ENCODE measurements around the gene ZNF280C.
"Not testable (repeated sequence)": the region's sequence is repeated elsewhere in the genome, so short reads cannot be mapped to it uniquely, and the experiment has no call there.

Gene ZNF280C

DNA sequence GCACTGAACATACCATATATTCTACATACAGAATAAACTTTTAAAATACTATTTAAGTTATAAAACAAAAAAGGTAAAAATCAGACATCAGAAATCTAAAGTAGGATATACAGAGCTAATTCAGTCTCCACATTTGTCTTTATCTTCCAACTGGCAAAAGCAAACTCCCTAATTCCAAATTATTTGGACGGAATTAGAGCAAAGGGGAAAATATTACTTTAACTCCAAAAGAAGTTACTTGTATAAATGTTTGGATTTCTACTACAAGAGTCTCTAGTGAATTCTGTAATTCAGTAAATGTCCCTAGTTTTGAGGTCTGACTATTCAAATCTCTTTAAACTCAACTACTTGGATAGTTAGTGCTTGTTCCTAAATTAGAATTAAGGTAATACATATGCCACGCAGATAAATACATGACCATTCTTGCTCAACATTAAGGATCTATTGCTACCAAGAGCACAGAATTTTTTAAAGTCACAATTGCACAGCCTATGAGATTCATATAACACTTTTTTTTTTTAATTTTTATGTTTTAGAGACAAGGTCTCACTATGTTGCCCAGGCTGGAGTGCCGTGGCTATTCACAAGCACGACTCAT is 7.3 kb downstream of the ZNF280C start:
- FAIRE-seq = no peak
- TF ChIP-seq CTCF (IDR thresholded peaks at IDR 0.05; ENCODE audit: insufficient read depth, missing control alignments) = no peak
- no peak for DNase-seq (ENCODE audit: insufficient read length, low spot score)

DNA sequence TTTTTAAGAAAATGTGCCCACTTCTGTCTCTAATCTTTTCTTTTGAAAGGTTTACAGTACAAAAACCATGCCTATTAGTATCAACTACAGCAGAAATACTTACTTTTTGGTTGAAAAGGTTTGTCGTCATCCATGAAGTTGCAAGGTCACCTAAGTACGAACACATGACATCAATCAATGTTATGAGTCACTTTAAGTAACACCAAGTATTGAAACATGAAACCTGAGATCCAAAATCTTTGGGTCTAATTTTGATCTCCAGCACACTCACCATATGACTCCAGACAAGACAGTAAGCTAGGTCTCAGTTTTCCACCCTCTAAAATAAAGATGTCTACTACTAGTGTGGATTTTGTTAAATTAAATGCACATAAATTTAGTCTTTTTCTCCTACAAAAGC is 8.4 kb downstream of the ZNF280C start:
- no peak for FAIRE-seq
- no peak for DNase-seq (ENCODE audit: insufficient read length, low spot score)

DNA sequence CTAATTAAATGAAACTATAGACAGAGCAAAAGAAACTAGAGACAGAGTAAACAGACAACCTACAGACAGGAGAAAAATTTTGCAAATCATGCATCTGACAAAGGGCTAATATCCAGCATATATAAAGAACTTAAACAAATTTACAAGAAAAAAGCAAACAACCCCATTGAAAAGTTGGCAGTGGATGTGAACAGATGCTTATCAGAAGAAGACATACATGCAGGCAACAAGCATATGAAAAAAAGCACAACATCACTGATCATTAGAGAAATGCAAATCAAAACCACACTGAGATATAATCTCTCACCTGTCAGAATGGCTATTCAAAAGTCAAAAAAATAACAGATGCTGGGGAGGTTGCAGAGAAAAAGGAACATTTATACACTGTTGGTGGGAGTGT is 14.8 kb downstream of the ZNF280C start:
- FAIRE-seq (no peak), DNase-seq (ENCODE audit: insufficient read length, low spot score) (no peak)
- no peak for TF ChIP-seq CTCF (IDR thresholded peaks at IDR 0.05; ENCODE audit: insufficient read depth, missing control alignments)

More for the DNA sequence above, 8.4 kb downstream of the ZNF280C start:
- no peak for TF ChIP-seq CTCF (IDR thresholded peaks at IDR 0.05; ENCODE audit: insufficient read depth, missing control alignments)

- no peak for TF ChIP-seq CTCF (IDR thresholded peaks at IDR 0.05; ENCODE audit: insufficient read depth, missing control alignments)
- FAIRE-seq (no peak), DNase-seq (ENCODE audit: insufficient read length, low spot score) (no peak)
Measured at GRCh38 chrX:130251671-130252070, 17.0 kb downstream of the ZNF280C start.

GRCh38 chrX:130247996-130248395 is 20.7 kb downstream of the ZNF280C start:
- FAIRE-seq = no peak

DNA sequence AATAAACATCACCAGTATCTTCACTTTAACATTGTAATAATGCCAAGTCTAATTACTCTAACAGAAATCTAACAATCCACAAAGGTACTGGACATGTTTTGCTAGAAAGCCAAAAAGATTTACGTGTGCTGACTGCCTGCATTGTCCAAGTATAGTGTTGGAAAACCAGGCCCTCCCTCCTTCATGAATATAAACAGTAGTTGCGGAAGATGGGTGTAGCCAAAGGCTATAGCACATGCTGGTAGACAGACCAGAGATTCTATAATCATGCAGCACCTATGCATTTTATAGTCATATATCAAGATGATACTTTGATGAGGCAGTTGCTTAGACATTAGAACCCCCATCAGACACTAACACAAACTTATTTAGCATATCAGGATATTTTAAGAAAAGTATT is 22.6 kb downstream of the ZNF280C start:
- TF ChIP-seq CTCF (IDR thresholded peaks at IDR 0.05; ENCODE audit: insufficient read depth, missing control alignments) = no peak
- no peak for FAIRE-seq
- DNase-seq (ENCODE audit: insufficient read length, low spot score) = no peak

More at GRCh38 chrX:130247996-130248395, 20.7 kb downstream of the ZNF280C start:
- TF ChIP-seq CTCF (IDR thresholded peaks at IDR 0.05; ENCODE audit: insufficient read depth, missing control alignments) = no peak
- DNase-seq (ENCODE audit: insufficient read length, low spot score) = no peak

DNA sequence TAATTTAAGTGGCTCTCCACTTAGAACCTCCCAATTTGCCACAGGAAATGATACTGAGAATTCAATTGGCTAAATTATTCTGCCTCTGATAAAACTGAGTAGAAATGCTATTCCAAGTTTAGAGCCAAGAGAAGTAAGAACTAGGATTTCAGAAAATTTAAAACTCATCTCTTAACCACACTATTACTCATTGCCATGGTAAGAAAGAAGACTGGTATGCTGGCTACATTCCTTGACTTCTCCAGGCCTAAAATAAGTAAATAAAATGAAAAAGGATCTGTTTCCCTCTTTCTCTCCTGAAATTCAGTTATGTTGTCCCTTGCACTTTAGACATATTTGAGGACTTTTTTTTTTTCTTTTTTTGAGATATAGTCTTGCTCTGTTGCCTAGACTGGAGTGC is 23.3 kb downstream of the ZNF280C start:
- FAIRE-seq (no peak), DNase-seq (ENCODE audit: insufficient read length, low spot score) (no peak)
- TF ChIP-seq CTCF (IDR thresholded peaks at IDR 0.05; ENCODE audit: insufficient read depth, missing control alignments) = no peak

- not testable (repeated sequence) for FAIRE-seq; DNase-seq (ENCODE audit: insufficient read length, low spot score)
Measured at GRCh38 chrX:130231184-130231583, 37.5 kb downstream of the ZNF280C start.

All from D721Med (cell line).